ENCODE data around the gene ALDH3A2.

The ALDH3A2 gene

DNA sequence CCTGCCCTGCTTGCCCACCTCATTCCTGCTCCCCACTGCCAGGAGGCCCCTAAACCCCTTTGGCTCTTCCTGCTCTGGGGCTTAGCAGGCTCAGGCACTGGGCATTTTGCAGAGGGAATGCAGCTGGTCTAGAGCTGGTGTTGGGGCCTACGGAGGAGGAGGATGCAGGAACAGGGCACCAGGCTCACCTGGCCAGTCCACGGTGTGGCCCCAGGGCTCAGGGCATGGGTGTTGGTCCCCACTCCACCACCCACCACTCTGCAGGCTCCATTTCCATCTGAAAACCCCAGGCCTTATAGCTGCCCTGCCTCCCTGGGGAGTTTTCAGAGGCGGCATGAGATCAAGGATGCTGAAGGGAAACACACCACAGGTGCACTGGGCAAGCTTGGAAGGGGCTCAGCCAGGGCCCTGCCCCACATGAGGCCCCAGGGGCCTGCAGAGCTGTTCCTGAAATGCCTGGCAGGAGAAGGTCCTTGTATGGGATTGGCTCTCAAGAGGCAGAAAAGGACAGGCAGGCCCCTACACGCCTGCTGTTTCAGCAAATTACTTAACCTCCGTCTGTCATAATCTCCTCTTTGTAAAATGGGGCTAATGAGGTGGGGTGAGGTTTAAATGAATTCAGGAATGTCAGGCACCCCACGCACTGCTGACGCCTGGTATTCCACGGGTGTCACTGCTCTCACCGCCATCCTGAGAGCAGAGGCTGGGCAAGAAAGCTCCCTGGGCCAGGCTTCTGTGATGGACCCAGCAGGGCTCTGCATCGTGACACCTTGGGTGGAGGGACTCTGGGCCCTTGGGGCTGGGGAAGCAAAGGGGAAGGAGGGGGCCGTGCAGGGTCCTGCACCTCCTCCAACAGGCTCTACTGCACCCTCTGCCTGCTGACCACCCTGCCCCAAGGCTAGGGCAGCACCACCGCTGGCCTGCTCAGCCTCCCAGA is 58.5 kb downstream of the ALDH3A2 start:
- H3K36me3 ChIP-seq, result no peaks in the 10 kb centered on the region
- peak overlapping the region in 2 of 11 experiments; percentile 5 to 10; a peak in 1 of 22 replicates for H3K4me2 ChIP-seq
- H3K9me3 ChIP-seq (replicated peaks in 1 of 11), result no peaks in the 10 kb centered on the region
- no peak overlapping the region for H3K9ac ChIP-seq
- peaks cover 0 to 10% (median 0%) of the 10 kb centered on the region in 11 experiments; a peak in 1 of 22 replicates for H4K20me1 ChIP-seq
- H3K27me3 ChIP-seq, result no peaks in the 10 kb centered on the region
- H3K27ac ChIP-seq, result no peak overlapping the region
- no peak overlapping the region for H3K4me3 ChIP-seq
- TF ChIP-seq Cebpa-rat (IDR thresholded peaks at IDR 0.05), result no peak
- H3K4me1 ChIP-seq, result peaks cover 0 to 4% (median 0%) of the 10 kb centered on the region in 10 experiments; a peak in 3 of 20 replicates

DNA sequence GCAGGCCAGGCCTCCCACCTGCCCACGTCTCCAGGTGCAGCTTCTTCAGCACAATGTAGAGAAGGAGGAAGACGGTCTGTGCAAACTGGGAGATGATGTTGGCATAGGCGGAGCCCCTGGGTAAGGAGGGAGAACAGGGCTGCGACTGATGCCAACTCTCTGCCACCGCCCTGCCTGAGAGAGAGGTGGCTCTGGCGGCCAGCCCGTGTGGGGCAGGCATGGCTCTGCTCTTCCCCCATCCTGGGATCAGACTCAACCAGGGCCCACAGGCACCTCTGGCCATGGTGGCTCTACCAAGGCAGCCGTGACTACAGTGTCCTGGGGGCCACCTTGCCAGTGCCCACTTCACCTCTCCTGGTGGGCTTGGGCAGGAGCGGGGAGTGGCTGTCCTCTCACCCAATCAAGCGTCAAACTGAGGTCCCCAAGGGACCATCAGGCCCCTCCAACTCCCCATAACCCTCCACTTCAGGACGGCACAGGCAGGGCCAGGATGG is 59.2 kb downstream of the ALDH3A2 start:
- Histone ChIP-seq H3K9me3 (replicated peaks in 1 of 11) (no peaks in the 10 kb centered on the region), H3K36me3 (no peaks in the 10 kb centered on the region), H3K27ac (no peak overlapping the region), H3K9ac (no peak overlapping the region), H3K4me1 (peaks cover 0 to 4% (median 0%) of the 10 kb centered on the region in 10 experiments; a peak in 3 of 20 replicates), H4K20me1 (peaks cover 0 to 10% (median 0%) of the 10 kb centered on the region in 11 experiments; a peak in 1 of 22 replicates), H3K27me3 (no peaks in the 10 kb centered on the region), H3K4me3 (no peak overlapping the region), H3K4me2 (no peak overlapping the region)
- no peak for TF ChIP-seq Cebpa-rat (IDR thresholded peaks at IDR 0.05)

DNA sequence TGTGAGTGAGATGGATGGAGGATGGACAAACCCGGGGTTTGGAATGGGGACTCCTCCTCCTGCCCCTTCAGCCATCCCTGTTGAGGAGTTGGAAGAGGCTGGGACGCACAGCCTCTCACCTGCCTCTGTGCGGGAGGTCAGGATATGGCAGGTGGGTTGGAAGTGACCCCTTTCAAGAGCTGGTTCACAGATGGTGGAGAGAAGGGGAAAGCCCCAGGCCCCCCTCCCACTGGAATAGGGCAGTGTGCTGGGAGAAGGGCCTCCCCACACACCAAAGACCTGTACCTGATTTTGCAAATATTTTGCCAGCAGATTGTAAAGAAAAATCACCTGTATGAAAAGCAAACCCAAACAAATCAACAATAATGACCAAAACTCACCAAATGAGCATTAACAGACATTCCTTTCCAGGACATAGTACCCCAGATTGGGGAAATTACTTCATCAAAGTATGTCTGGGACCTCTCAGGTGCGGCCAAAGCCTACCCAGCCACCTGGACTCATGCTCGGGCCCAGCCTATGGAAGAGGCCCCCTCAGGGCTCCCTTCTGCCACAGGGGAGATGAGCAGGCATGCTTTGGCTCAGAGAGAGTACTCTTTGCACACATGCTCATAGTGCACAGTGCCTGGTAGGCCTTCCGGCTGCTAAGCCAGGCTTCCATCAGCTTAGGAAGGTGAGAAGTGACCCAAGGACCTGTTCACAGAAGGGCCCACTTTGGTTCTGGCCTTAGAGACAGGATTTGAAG is 60.1 kb downstream of the ALDH3A2 start:
- Histone ChIP-seq H3K4me1 (peaks cover 0 to 4% (median 0%) of the 10 kb centered on the region in 10 experiments; a peak in 3 of 20 replicates), H3K4me3 (no peak overlapping the region), H3K4me2 (no peak overlapping the region), H3K9ac (no peak overlapping the region), H3K27ac (no peak overlapping the region), H3K36me3 (no peaks in the 10 kb centered on the region), H4K20me1 (peaks cover 0 to 11% (median 0%) of the 10 kb centered on the region in 11 experiments; a peak in 1 of 22 replicates), H3K9me3 (replicated peaks in 1 of 11) (no peaks in the 10 kb centered on the region), H3K27me3 (no peaks in the 10 kb centered on the region)
- no peak for TF ChIP-seq Cebpa-rat (IDR thresholded peaks at IDR 0.05)

DNA sequence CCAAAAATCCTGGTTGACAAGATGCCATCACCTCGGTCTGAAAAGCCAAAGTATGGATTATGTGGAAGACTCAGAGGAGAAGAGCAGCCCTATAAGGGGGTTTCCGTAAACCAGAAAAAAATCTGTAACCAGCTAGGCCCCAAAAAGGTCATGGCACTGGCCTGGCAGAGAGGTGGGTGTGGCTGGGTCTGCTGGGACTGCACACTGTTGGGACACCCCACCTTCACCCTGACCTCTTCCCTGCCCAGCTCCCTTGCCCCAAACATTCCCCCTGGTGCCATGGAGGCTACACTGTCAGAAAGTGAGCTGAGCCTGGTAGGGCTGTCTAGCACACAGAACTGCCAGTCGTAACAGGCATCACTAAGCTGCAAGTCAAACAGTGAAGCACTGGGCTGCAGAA is 61.3 kb downstream of the ALDH3A2 start:
- Histone ChIP-seq H3K27ac (no peak overlapping the region), H3K4me2 (no peak overlapping the region), H3K27me3 (no peaks in the 10 kb centered on the region), H4K20me1 (peaks cover 0 to 22% (median 0%) of the 10 kb centered on the region in 11 experiments; a peak in 1 of 22 replicates), H3K4me1 (peaks cover 0 to 4% (median 0%) of the 10 kb centered on the region in 10 experiments; a peak in 3 of 20 replicates), H3K4me3 (no peak overlapping the region), H3K36me3 (no peaks in the 10 kb centered on the region), H3K9me3 (replicated peaks in 1 of 11) (no peaks in the 10 kb centered on the region), H3K9ac (no peak overlapping the region)
- TF ChIP-seq Cebpa-rat (IDR thresholded peaks at IDR 0.05), result no peak

DNA sequence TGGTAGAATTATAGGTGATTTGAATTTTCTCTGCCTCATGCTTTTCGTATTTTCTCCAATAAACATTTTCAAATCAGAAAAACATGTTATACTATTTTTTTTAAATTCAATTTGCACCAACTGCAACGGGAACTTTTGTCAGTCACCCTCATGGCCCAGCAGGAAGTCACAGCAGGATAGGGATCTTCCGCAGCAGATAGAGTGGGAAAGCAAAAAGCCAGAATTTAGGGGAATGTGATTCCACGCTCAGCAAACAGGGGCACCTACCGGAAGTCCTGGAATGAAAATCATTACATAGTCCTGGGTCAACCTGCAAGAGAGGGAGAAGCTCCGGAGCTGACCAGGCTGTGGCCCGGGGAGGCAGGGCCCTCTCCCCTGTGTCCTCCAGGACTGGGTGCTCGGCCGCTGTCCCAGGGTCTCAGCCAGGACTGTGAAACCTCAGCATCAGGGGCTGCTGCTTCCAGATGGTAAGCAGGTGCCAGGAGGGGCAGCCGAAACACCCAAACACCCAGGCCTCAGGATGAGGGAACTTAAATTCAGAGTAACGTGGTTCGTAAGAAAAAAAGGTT is 64.0 kb downstream of the ALDH3A2 start:
- Histone ChIP-seq H4K20me1 (0 out of 22 replicates have a peak, but pooled peaks cover 0 to 21% (median 0%) of the 10 kb centered on the region in 11 experiments), H3K27me3 (no peaks in the 10 kb centered on the region), H3K4me3 (no peak overlapping the region), H3K4me1 (no peaks in the 10 kb centered on the region; a peak in 1 of 20 replicates), H3K9ac (no peak overlapping the region), H3K9me3 (replicated peaks in 1 of 11) (no peaks in the 10 kb centered on the region), H3K4me2 (no peak overlapping the region), H3K36me3 (no peaks in the 10 kb centered on the region), H3K27ac (no peak overlapping the region)
- TF ChIP-seq Cebpa-rat (IDR thresholded peaks at IDR 0.05), result no peak

DNA sequence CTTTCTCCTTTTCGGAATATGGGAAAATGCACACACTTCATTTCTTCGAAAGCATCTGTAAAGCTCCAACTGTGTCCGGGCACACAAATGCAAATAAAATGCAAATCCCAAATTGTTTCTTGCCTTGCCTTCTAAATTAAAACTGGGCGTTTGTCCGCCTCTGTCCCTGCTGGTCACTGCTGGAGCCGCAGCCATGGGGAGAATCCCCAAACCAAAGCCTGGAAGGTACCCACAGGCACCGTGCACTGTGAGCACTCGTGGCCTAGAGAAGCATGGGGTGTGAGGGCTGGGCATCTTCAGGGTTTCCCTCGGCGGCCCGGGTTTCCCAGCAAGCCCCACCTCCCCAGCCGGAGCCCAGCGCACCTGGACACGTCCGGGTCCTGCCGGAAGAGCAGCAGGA is 64.9 kb downstream of the ALDH3A2 start:
- Histone ChIP-seq H3K9me3 (replicated peaks in 1 of 11) (no peaks in the 10 kb centered on the region), H3K4me1 (no peaks in the 10 kb centered on the region), H3K27me3 (no peaks in the 10 kb centered on the region), H3K27ac (no peak overlapping the region), H3K4me2 (no peak overlapping the region), H4K20me1 (0 out of 22 replicates have a peak, but pooled peaks cover 0 to 13% (median 0%) of the 10 kb centered on the region in 11 experiments), H3K4me3 (no peak overlapping the region), H3K9ac (no peak overlapping the region), H3K36me3 (no peaks in the 10 kb centered on the region)
- no peak for TF ChIP-seq Cebpa-rat (IDR thresholded peaks at IDR 0.05)

DNA sequence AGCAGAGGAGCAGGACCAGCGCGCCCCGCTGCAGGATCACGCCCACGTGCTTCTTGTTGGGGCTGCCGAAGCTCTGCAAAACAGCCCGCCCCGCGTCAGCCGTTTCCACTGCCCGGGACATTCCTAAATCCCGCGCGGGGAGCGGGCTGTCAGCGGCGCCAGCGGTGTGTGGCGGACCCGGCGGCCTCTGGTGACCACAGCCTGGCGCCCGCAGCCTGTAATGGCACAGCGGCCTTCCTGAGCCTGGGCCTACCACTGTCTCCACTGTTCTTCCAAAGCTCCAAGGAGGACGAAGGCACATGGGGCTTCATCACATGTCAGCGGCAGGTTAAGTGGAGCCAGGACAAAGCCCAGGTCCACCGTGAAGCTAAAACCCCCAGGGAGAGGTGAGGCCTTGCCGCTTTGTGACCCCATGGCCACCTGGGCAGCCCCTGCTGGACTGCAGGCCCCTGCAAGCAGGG is 65.4 kb downstream of the ALDH3A2 start:
- H3K9ac ChIP-seq, result no peak overlapping the region
- no peak for TF ChIP-seq Cebpa-rat (IDR thresholded peaks at IDR 0.05)
- H3K27ac ChIP-seq, result no peak overlapping the region
- 0 out of 22 replicates have a peak, but pooled peaks cover 0 to 13% (median 0%) of the 10 kb centered on the region in 11 experiments for H4K20me1 ChIP-seq
- no peaks in the 10 kb centered on the region for H3K4me1 ChIP-seq
- no peaks in the 10 kb centered on the region for H3K27me3 ChIP-seq
- no peaks in the 10 kb centered on the region for H3K36me3 ChIP-seq
- H3K4me2 ChIP-seq, result no peak overlapping the region
- H3K9me3 ChIP-seq (replicated peaks in 1 of 11), result no peaks in the 10 kb centered on the region
- H3K4me3 ChIP-seq, result no peak overlapping the region

DNA sequence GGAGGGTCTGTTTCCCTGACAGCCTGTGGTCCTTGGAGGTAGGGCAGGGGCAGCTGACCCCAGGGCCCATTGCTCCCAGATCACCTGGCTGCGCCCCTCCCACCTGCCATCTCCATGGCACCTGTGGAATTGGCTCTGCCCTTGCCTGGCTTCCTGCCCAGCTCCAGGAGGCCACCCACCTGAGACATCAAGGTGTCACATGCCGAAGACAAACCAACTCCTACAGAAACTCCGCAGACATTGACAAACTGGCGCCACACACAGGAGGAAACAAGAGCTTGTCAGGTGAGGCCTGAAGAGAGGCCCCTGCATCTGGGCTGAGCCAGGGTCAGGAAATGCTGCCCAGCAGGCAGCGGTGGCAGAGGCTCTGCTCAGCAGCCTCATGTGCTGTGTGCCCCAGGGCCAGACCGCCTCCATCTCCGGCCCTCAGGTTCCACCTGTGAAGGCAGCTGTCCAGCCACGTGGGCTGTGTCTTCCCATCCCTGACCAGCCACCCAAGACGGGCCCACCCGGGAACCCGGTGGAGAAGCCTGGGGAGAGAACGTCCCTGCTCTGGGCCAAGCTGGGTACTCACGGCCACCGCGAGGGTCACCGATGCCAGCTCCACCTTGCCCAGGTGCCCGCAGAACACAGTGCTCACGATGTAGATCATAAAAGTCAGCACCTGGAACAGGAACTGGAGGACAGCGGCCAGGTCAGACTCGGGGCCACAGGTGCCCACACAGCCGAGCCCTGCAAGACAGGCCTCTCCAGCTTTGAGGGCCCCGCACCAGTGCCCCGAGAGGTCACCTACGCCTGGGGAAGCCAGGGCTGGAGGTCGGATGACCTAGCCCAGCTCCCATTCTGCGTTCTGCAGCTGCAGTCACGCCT is 66.2 kb downstream of the ALDH3A2 start:
- no peak overlapping the region for H3K27ac ChIP-seq
- no peaks in the 10 kb centered on the region for H3K27me3 ChIP-seq
- H3K4me2 ChIP-seq, result no peak overlapping the region

More for the DNA sequence above, 66.2 kb downstream of the ALDH3A2 start:
- TF ChIP-seq Cebpa-rat (IDR thresholded peaks at IDR 0.05), result no peak
- no peak overlapping the region for H3K4me3 ChIP-seq
- no peaks in the 10 kb centered on the region for H3K4me1 ChIP-seq
- H3K9me3 ChIP-seq (replicated peaks in 1 of 11), result no peaks in the 10 kb centered on the region
- H3K9ac ChIP-seq, result no peak overlapping the region
- H3K36me3 ChIP-seq, result no peaks in the 10 kb centered on the region
- H4K20me1 ChIP-seq, result 0 out of 22 replicates have a peak, but pooled peaks cover 0 to 13% (median 0%) of the 10 kb centered on the region in 11 experiments

Data from BLaER1 treated with 17β-estradiol and CSF1 and Interleukin-3, amounts not matched to agents 10 nM and 100 nM (cell line).